IMR-90 (cell line): ENCODE results near the gene MAP2K6. TPM values are rescaled to one million over a fixed set of nuclear protein-coding genes. Genes with fewer than 3 reads are reported as not detected.

Experiments used
- ATAC-seq: fragments of 200-7000 bp; cut with Tn5 transposase; 2 replicates; pipeline ENCODE4 v1.9.1; 2020; ENCODE audit warnings: low read depth, mild to moderate bottlenecking, moderate library complexity
- BruUV-seq: library from RNA; stranded (reverse); fragments of 400-500 nt; replicated peaks from 2 replicates; lab custom pipeline; 2021; lab: Mats Ljungman, UMichigan
- CTCF ChIA-PET: fragments of 300-600 bp; formaldehyde crosslinking; extraction: SDS; loops from one replicate; lab custom pipeline; 2021; ENCODE audit warnings: antibody characterized with exemption; lab: Yijun Ruan, JAX
- POLR2A ChIA-PET: fragments of 300-600 bp; sonication (Branson Sonifier 250); formaldehyde crosslinking; loops from one replicate; lab custom pipeline; 2022; ENCODE audit warnings: antibody characterized with exemption; ENCODE audit not compliant: unreplicated experiment; lab: Charles Lee
- DNase-seq: peaks from one replicate; pipeline ENCODE4 v3.0.0; 2013
- H2AFZ ChIP-seq: replicated peaks from 2 replicates; pipeline ENCODE3; 2013; ENCODE audit warnings: low read length, mild to moderate bottlenecking; ENCODE audit not compliant: poor library complexity
- H2AK5ac ChIP-seq: 2 replicates; pipeline ENCODE4 v1.6.1; 2013; ENCODE audit warnings: low read depth, low read length, inconsistent platforms
- H2AK9ac ChIP-seq: replicated peaks from 2 replicates; pipeline ENCODE3; 2013; ENCODE audit warnings: mild to moderate bottlenecking, low read depth, low read length, moderate library complexity; ENCODE audit not compliant: poor library complexity
- H2BK120ac ChIP-seq: 2 replicates; pipeline ENCODE4 v1.6.1; 2013; ENCODE audit warnings: low read depth, low read length, inconsistent platforms
- H2BK15ac ChIP-seq: 3 replicates; pipeline ENCODE4 v1.6.1; 2013; ENCODE audit warnings: low read depth, low read length, inconsistent platforms
- H2BK20ac ChIP-seq: 2 replicates; pipeline ENCODE4 v1.6.1; 2013; ENCODE audit warnings: low read depth, mild to moderate bottlenecking, inconsistent platforms, low read length, moderate library complexity
- H2BK5ac ChIP-seq: 2 replicates; pipeline ENCODE4 v1.6.1; 2013; ENCODE audit warnings: mild to moderate bottlenecking, low read depth, low read length, inconsistent platforms; ENCODE audit not compliant: poor library complexity, severe bottlenecking
- H3K14ac ChIP-seq: replicated peaks from 2 replicates; pipeline ENCODE4 v1.6.1; 2013; ENCODE audit warnings: low read depth, low read length, inconsistent platforms
- H3K18ac ChIP-seq: 2 replicates; pipeline ENCODE4 v1.6.1; 2013; ENCODE audit warnings: low read depth, low read length, control low read depth
- H3K23ac ChIP-seq: 2 replicates; pipeline ENCODE4 v1.6.1; 2013; ENCODE audit warnings: low read depth, low read length, inconsistent platforms
- H3K27ac ChIP-seq: 2 replicates; pipeline ENCODE4 v1.5.1; 2013; ENCODE audit warnings: mild to moderate bottlenecking, control low read depth, low read length; ENCODE audit not compliant: insufficient read depth
- H3K27me3 ChIP-seq: 2 replicates; pipeline ENCODE4 v1.6.1; 2013; ENCODE audit warnings: low read length; ENCODE audit not compliant: control insufficient read depth, insufficient read depth
- H3K36me3 ChIP-seq: 2 replicates; pipeline ENCODE4 v1.6.1; 2013; ENCODE audit warnings: low read length, mixed read lengths; ENCODE audit not compliant: control insufficient read depth, insufficient read depth
- H3K4ac ChIP-seq: 2 replicates; pipeline ENCODE4 v1.6.1; 2013; ENCODE audit warnings: low read depth, low read length, inconsistent platforms
- H3K4me1 ChIP-seq: 2 replicates; pipeline ENCODE4 v1.6.1; 2013; ENCODE audit warnings: low read length, mixed read lengths; ENCODE audit not compliant: control insufficient read depth, insufficient read depth
- H3K4me2 ChIP-seq: 2 replicates; pipeline ENCODE4 v1.6.1; 2013; ENCODE audit warnings: low read depth, mild to moderate bottlenecking, control low read depth, low read length, moderate library complexity
- H3K4me3 ChIP-seq: 2 replicates; pipeline ENCODE4 v1.5.1; 2013; ENCODE audit warnings: low read depth, mild to moderate bottlenecking, control low read depth, low read length, moderate library complexity; ENCODE audit not compliant: insufficient read depth
- H3K56ac ChIP-seq: 2 replicates; pipeline ENCODE4 v1.6.1; 2013; ENCODE audit warnings: low read length, inconsistent platforms; ENCODE audit not compliant: insufficient read depth; ENCODE audit errors: extremely low read depth
- H3K79me1 ChIP-seq, 2 experiments: 2 replicates each; pipeline ENCODE4 v1.6.1; 2013; ENCODE audit warnings: low read length in 2 of 2, inconsistent platforms in 1 of 2, low read depth in 1 of 2
- H3K9ac ChIP-seq: 2 replicates; pipeline ENCODE4 v1.6.1; 2013; ENCODE audit warnings: low read depth, low read length, control low read depth
- H3K9me1 ChIP-seq: 2 replicates; pipeline ENCODE4 v1.6.1; 2013; ENCODE audit warnings: low read length, inconsistent platforms; ENCODE audit not compliant: insufficient read depth
- H3K9me3 ChIP-seq: 2 replicates; pipeline ENCODE4 v1.6.1; 2013; ENCODE audit warnings: low read length; ENCODE audit not compliant: control insufficient read depth, insufficient read depth
- H4K20me1 ChIP-seq: 2 replicates; pipeline ENCODE4 v1.6.1; 2013; ENCODE audit warnings: low read length, inconsistent platforms; ENCODE audit not compliant: insufficient read depth
- H4K5ac ChIP-seq: 2 replicates; pipeline ENCODE4 v1.6.1; 2013; ENCODE audit warnings: mild to moderate bottlenecking, low read depth, low read length, control low read depth
- H4K8ac ChIP-seq, 2 experiments: 2 replicates each; pipeline ENCODE4 v1.6.1; 2013; ENCODE audit warnings: low read depth in 2 of 2, low read length in 2 of 2, control low read depth in 1 of 2, inconsistent platforms in 1 of 2
- H4K91ac ChIP-seq: 2 replicates; pipeline ENCODE4 v1.6.1; 2013; ENCODE audit warnings: low read depth, low read length, inconsistent platforms; ENCODE audit not compliant: insufficient read depth
- BHLHE40 ChIP-seq: fragments of 150-350 bp; IDR thresholded peaks from 2 replicates; pipeline ENCODE4 v1.6.1; 2016; ENCODE audit warnings: mild to moderate bottlenecking, low read depth, low read length
- CEBPB ChIP-seq: IDR thresholded peaks from 2 replicates; pipeline ENCODE4 v1.6.1; 2012; ENCODE audit warnings: low read depth, low read length, improper control_type of control experiment
- CHD1 ChIP-seq: IDR thresholded peaks from 2 replicates; pipeline ENCODE4 v1.6.1; 2012; ENCODE audit warnings: low read depth, low read length, improper control_type of control experiment
- CTCF ChIP-seq: conservative IDR thresholded peaks from 2 replicates; pipeline ENCODE4 v1.5.1; 2012; ENCODE audit warnings: mild to moderate bottlenecking, low read depth, low read length, improper control_type of control experiment
- ELK1 ChIP-seq: fragments of 150-350 bp; IDR thresholded peaks from 2 replicates; pipeline ENCODE4 v1.6.1; 2016; ENCODE audit warnings: low read depth, mild to moderate bottlenecking, low read length, moderate library complexity, borderline replicate concordance
- FOS ChIP-seq: fragments of 150-350 bp; IDR thresholded peaks from 2 replicates; pipeline ENCODE4 v1.6.1; 2016; ENCODE audit warnings: low read depth, low read length
- MAFK ChIP-seq: IDR thresholded peaks from 2 replicates; pipeline ENCODE4 v1.6.1; 2012; ENCODE audit warnings: low read depth, low read length, improper control_type of control experiment
- MAZ ChIP-seq: IDR thresholded peaks from 2 replicates; pipeline ENCODE4 v1.6.1; 2012; ENCODE audit warnings: low read depth, mild to moderate bottlenecking, low read length, improper control_type of control experiment, moderate library complexity, borderline replicate concordance
- MXI1 ChIP-seq: IDR thresholded peaks from 2 replicates; pipeline ENCODE4 v1.6.1; 2012; ENCODE audit warnings: low read depth, mild to moderate bottlenecking, low read length, moderate library complexity, borderline replicate concordance
- NFE2L2 ChIP-seq: fragments of 150-350 bp; IDR thresholded peaks from 2 replicates; pipeline ENCODE4 v1.6.1; 2016; ENCODE audit warnings: low read depth, mild to moderate bottlenecking, low read length
- POLR2A ChIP-seq: IDR thresholded peaks from 2 replicates; pipeline ENCODE4 v1.6.1; 2012; ENCODE audit warnings: mild to moderate bottlenecking, low read depth, low read length
- RAD21 ChIP-seq: IDR thresholded peaks from 2 replicates; pipeline ENCODE4 v1.6.1; 2012; ENCODE audit warnings: low read length, improper control_type of control experiment
- RCOR1 ChIP-seq: IDR thresholded peaks from 2 replicates; pipeline ENCODE4 v1.6.1; 2012; ENCODE audit warnings: mild to moderate bottlenecking, low read length, improper control_type of control experiment; ENCODE audit not compliant: insufficient replicate concordance
- RFX5 ChIP-seq: IDR thresholded peaks from 2 replicates; pipeline ENCODE4 v1.8.0; 2012; ENCODE audit warnings: low read depth, mild to moderate bottlenecking, low read length, moderate library complexity
- SMC3 ChIP-seq: fragments of 150-350 bp; IDR thresholded peaks from 2 replicates; pipeline ENCODE4 v1.6.1; 2016; ENCODE audit warnings: low read depth, mild to moderate bottlenecking, antibody characterized with exemption, low read length, moderate library complexity
- WGBS, 2 experiments: methylation state at CpG; one replicate each; pipeline versions ENCODE4 v1.1.5 to v1.1.7; 2013; ENCODE audit warnings: missing lambda C conversion rate in 2 of 2; ENCODE audit not compliant: insufficient read length in 1 of 2; ENCODE audit errors: extremely low coverage in 2 of 2; 5-methylcytosine and 5-hydroxymethylcytosine counted together
- dilution Hi-C: fragments of 300-500 bp; cut with HindIII; formaldehyde crosslinking; loops from one replicate; pipeline ENCODE4 v1.14.3; 2018; ENCODE audit warnings: low sequenced_read_pairs; ENCODE audit not compliant: unreplicated experiment
- in situ Hi-C: fragments of 300-500 bp; cut with MboI; formaldehyde crosslinking; loops from 3 replicates; pipeline ENCODE4 v1.14.3; 2019; ENCODE audit warnings: low sequenced_read_pairs, inconsistent platforms, mixed read lengths
- intact Hi-C: fragments of 100-400 bp; cut with micrococcal nuclease; formaldehyde crosslinking; loops from 2 replicates; pipeline ENCODE4 v1.10.0; 2022
- polyA plus RNA-seq, 3 experiments: library from polyadenylated mRNA; depleted of rRNA; stranded (reverse); fragments of >200 nt; gene quantifications; 2 replicates each; pipeline ENCODE4 v1.2.3, GENCODE V29; 2012; ENCODE audit warnings: low replicate concordance in 1 of 3
- total RNA-seq: library from RNA; depleted of rRNA; stranded (reverse); fragments of >200 nt; gene quantifications from 2 replicates; pipeline ENCODE4 v1.2.3, GENCODE V29; 2012
- TF ChIP-seq, protein P1 (sequence below): fragments of 150-350 bp; IDR thresholded peaks from 2 replicates; pipeline ENCODE4 v1.6.1; 2017; ENCODE audit warnings: mild to moderate bottlenecking, antibody characterized with exemption, low read length, low read depth

MAP2K6 gene
- total and polyA plus RNA-seq, 2 of the 4 experiments (the other 2 are of a cell fraction), result 2.4 to 5.7 TPM

DNA sequence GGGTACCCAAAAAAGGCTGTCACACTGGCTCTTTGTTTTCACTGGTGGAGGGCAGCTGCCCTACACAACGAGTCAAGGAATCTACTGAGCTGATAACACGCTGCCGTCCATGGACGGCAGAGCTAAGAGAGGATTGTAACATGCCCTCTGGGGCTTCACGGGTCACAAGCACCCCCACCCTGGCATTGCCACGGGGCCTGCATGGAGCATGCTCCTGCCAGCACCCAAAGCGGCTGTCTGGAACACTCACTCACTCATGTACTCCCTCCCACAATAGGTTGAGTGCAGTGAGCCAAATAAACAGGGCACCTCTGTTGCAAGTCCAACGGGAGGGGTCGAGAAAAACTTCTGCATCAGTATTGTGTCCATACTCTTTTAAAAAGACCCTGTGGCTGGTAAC, 181.6 kb downstream of the MAP2K6 start:
- BruUV-seq, result no TSS peak
- Histone ChIP-seq H3K14ac (peak overlapping the region; percentile 49; the same call in 1 of the 2 replicates), H2AK9ac (no peak overlapping the region), H2BK120ac (peak overlapping the region; percentile 92), H2AFZ (peak overlapping the region; percentile 24), H4K8ac (peak overlapping the region; percentile 30 to 76; a peak in 2 of 4 replicates), H3K36me3 (no peaks in the 10 kb centered on the region), H4K5ac (peak overlapping the region; percentile 94), H4K91ac (peak overlapping the region; percentile 79), H2BK5ac (no peak overlapping the region), H3K9ac (no peak overlapping the region), H3K79me1 (no peaks in the 10 kb centered on the region), H3K23ac (no peak overlapping the region), H3K56ac (no peak overlapping the region), H3K18ac (peak overlapping the region; percentile 97; the same call in 1 of the 2 replicates), H3K4me1 (peaks cover 18% of the 10 kb centered on the region), H2BK20ac (peak overlapping the region; percentile 51), H4K20me1 (no peaks in the 10 kb centered on the region), H3K4me2 (no peak overlapping the region), H3K4me3 (no peak overlapping the region), H3K9me3 (no peaks in the 10 kb centered on the region), H3K9me1 (peaks cover 7% of the 10 kb centered on the region), H3K27ac (no peak overlapping the region), H2BK15ac (peak overlapping the region; percentile 99; the same call in 1 of the 3 replicates), H2AK5ac (peak overlapping the region; percentile 61), H3K4ac (peak overlapping the region; percentile 91), H3K27me3 (no peaks in the 10 kb centered on the region)
- TF ChIP-seq FOS (no peak), RCOR1 (no peak), CTCF (no peak), ELK1 (no peak), RAD21 (no peak), RFX5 (no peak), NFE2L2 (no peak), CHD1 (no peak), SMC3 (no peak), MAZ (no peak), BHLHE40 (no peak), MXI1 (no peak), MAFK (no peak), CEBPB (no peak), POLR2A (no peak)
- TF ChIP-seq, protein P1, sequence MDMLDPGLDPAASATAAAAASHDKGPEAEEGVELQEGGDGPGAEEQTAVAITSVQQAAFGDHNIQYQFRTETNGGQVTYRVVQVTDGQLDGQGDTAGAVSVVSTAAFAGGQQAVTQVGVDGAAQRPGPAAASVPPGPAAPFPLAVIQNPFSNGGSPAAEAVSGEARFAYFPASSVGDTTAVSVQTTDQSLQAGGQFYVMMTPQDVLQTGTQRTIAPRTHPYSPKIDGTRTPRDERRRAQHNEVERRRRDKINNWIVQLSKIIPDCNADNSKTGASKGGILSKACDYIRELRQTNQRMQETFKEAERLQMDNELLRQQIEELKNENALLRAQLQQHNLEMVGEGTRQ, result no peak
- intact Hi-C loops, result no loop called here
- DNase-seq (no peak), ATAC-seq (no peak)
- ChIA-PET POLR2A (interaction anchor here (0.6 kb wide), 1 partner anchor 260 kb away, joined by 3 read pairs; no protein-coding TSS in a partner anchor), CTCF (interaction anchor here (0.9 to 2.1 kb wide), 2 partner anchors 11 to 351 kb away, joined by 4 to 6 read pairs; no protein-coding TSS in a partner anchor)
- 100% methylated on average over 1 of the region's 9 CpGs; no CpG with 5 or more reads in 1 of the 2 experiments for WGBS, 2 experiments
- dilution Hi-C loops, result no loop called here
- in situ Hi-C loops, result no loop called here
